GM21390 (cell line): ENCODE results near the gene IBSP.

Source experiments
- ATAC-seq: cut with Tn5 transposase; IDR thresholded peaks from one replicate; pipeline ENCODE4 v1.9.1; 2021; ENCODE audit not compliant: unreplicated experiment

IBSP gene

DNA sequence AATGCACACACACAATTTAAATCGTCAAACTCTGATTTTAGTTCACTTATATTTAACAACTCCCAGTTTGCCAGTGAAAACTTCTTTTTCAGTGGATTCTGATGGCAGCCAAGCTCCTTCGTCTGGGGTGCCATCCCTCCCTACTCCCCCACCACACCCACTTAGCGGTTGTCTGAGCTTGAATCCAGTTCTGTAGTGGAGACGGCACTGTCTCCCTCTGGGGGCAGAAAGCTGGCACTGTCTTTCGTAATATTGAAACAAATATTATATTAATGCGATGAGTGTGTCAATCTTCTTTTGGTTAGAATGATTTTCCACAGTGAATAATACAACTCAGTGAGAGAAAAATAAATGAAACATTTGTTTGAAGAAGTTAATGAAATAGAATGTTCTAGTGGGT, 38.9 kb downstream of the IBSP start:
- no peak for ATAC-seq

DNA sequence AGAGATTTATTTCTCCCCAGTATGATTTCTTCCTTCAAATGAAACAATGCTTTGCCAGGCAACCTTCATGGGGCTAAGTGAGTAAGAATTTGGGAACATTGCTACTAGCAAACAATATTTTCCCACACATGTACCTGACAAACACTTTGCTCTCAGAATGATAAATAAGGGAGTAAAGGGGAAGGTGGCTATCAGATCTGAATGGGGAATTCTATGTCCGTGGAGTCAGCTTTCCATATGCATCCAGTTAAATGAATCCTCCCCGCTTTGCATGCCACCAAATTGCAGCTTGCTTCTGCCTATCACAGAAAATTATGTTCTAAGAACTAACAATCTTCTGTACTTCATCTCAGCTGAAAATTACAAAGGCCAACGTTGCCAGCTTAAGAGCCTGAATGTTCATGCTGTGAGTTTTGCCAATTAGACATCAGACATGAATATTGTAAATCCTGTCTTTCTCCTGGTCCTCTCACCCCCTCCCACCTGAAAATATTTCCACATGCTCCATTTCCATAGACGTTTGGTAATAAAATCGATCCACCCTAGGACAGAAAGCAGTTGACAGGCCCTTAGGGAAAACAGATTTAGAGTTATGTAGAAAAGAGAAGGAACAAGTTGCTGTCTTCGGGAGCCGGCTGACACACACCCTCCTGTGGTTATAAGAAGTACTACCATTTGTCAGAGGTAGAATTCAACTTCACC, 39.7 kb downstream of the IBSP start:
- ATAC-seq: no peak

DNA sequence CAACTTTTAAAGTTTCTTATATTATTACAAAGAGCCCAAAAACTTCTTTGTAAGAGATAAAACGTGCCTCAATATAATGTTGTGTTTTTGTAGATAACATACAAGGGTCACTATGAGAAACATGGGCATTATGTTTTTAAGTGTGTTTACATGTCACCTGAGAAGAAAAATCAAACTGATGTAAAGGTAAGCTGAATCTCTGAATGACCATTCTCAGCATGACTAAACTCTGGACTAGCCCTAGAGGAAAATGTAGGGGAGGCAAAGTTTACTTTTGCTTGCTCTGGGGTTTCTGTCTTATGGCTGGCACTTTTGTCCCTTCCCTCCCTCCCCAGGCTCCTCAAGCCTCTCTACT, 40.2 kb downstream of the IBSP start:
- no peak for ATAC-seq

GRCh38 chr4:87840149-87840548, 40.8 kb downstream of the IBSP start:
- ATAC-seq: no peak

DNA sequence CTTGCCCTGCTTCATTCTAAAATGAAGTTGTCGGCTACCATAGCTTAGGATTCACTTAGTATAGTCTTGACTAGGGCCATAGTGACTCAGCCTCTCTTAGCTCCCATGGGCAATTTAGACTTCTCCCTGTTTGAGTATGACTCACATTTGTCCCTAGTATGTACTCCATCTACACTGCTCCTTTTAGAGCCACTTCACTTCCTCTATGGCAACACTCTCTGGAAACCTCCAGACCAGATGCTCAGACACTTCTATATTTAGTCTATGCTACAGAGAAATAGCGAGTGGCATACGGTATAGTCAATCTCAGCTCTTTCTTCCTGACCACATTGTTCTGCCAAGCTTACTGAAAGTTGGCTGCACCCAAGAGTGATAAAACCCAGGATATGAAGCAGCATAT, 44.6 kb downstream of the IBSP start:
- no peak for ATAC-seq

DNA sequence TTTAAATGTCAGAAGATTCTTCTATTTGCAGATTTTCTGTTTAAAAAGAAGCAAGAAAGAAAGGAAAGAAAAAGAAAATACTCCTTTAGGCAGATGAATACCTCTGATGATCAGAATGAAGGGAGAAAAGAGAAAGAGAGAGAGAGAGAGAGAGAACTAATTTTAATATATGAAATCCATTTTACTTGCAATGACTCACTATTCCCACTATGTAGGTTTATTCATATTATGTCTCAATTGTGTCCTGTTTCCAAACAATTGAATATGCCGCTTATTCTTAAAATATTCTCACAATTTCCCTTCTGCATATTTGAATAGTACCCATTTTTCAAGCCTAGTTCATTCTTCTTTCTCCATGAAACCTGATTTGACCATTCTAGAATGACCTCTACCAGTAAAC, 45.1 kb downstream of the IBSP start:
- ATAC-seq: no peak

GRCh38 chr4:87846226-87846625, 46.9 kb downstream of the IBSP start:
- ATAC-seq: no peak

GRCh38 chr4:87848622-87849351, 49.4 kb downstream of the IBSP start:
- ATAC-seq: peak; percentile 80

DNA sequence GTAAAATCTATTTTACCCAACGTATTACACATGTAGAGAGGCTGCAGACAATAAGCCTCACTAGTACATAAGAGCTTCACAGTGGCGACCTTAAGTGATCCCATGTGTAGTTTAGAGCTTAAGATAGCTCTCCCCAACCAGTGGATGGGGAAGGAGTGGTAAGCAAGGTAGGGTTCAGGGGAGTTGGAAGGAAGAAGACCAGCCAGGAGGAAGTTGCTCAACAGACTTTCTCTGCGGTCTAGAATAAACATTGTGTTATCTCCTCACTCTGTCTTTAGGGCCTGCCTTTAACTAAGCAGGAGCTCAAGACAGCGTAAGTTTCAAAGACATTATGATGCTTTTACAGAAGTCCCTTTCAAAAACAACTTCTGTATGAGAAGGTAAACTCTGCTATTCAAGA, 50.3 kb downstream of the IBSP start:
- ATAC-seq: no peak

DNA sequence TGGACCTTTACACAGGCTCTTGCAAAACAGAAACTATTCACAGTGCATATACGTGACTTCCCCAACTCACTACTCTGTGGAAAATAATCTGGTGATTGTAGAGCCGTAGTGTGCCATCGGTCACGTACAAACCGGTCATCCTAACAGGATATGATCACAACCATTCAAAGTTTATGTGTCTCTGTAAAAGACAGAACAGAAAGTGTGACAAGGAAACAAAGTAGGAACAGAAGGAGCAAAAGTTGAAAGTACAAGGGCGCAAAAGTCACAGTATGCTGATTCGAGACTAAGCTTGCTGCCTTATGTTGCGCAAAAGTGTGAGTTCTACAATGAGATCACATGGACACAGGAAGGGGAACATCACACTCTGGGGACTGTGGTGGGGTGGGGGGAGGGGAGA, 52.0 kb downstream of the IBSP start:
- ATAC-seq: no peak

- ATAC-seq: no peak
These were observed 52.6 kb downstream of the IBSP start for GRCh38 chr4:87851953-87852352.

DNA sequence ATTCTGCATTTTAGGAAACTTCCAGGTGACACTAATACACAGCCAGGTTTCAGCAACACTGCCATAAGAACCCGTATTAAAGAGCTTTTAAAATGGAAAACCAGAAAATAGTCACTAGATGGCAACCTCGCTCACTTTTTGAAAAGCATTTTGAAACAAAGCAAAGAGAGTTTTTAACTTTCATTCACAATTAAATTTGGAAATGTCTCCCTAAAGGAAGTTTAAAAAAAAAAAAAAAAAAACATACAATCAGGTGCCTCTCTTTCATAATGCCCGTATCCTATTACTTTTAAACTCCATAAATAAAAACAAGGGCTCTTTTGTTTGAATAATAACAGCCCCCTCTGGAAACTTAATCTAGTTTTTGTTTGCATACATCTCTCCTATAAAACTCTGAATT, 53.8 kb downstream of the IBSP start:
- ATAC-seq: no peak

DNA sequence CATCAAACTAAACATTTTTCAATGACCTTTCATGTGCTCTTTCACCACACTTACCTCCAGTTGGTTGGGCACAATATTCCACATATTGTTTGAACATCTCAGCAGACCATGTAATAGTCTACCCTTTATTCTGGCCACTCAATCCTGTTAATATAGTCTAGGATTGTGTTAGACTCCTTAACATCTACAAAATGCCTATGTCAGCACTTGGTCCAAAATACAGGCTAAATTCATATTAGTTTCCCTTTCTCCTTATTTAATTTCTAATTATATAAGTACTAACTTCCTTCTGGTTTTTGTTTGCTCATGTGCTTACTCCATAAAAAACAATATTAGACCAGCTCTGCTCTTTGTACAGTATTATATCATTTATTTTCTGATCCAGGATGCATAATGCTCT, 54.5 kb downstream of the IBSP start:
- ATAC-seq: no peak

DNA sequence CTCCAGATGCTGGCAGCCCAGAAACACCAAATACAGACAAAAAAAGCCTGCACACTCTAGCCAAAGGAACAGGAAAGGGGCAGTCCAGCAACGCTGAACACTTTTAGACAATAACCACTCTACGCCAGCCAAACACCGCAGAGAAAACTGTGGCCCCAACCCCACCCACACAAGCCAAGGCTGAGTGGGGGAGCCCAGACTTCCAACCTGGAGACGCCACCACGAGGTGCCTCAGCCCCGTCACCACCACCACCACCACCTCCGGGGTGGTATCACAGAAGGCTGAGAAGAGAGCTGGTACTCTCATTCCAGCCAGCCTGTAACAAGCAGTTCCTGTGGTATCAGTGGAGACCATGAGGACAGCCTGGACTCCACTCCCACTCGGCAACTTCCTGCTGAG, 56.2 kb downstream of the IBSP start:
- no peak for ATAC-seq

GRCh38 chr4:87856816-87857215, 57.5 kb downstream of the IBSP start:
- ATAC-seq: no peak

DNA sequence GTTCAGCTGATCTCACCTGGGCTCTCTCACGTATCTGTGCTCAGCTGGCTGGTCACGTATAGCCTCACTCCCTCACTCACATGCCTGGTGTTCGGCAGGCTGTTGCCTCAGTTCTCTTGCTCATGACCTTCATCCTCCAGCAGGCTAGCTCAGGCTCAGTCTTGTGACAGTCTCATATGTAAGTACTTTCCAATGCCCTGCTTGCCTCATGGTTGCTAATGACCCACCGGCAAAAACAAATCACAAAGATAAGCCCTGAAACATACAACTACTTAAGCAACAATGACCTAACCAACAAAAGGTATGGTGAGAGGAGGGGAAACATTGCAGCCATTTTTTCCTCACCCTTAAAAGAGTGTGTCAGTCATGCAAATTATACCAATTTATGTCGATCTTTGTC, 58.4 kb downstream of the IBSP start:
- ATAC-seq: no peak
